ENCODE measurements around the gene LSR. TPM values are rescaled to one million over a fixed set of nuclear protein-coding genes. Genes with fewer than 3 reads are reported as not detected.

The LSR gene
- total RNA-seq, 1 experiment from 2014 or later: 64.7 TPM

GRCh38 chr19:35204799-35205732, 43.7 kb upstream of the LSR start:
- Histone ChIP-seq H3K4me3 (ENCODE audit: low read depth in 2 of 2, low read length in 2 of 2) (no peak overlapping the region), H3K36me3 (ENCODE audit: control insufficient read depth, insufficient read depth, low read length) (no peaks in the 10 kb centered on the region), H3K27me3 (ENCODE audit: control insufficient read depth, insufficient read depth, low read length) (peaks cover 4% of the 10 kb centered on the region; the same call in 1 of the 2 replicates), H3K4me1 (ENCODE audit: control insufficient read depth, insufficient read depth, low read length) (no peaks in the 10 kb centered on the region), H3K27ac (ENCODE audit: low read length) (no peak overlapping the region), H3K9me3 (ENCODE audit: control insufficient read depth, insufficient read depth, low read depth, low read length) (no peaks in the 10 kb centered on the region)
- no peak for DNase-seq (ENCODE audit: low read depth, low spot score)
- intact Hi-C loops (cut with micrococcal nuclease; ENCODE audit: unreplicated experiment) (no loop called here), in situ Hi-C loops (cut with HindIII; ENCODE audit: low pct_unique_long_range_greater_than_20kb, low sequenced_read_pairs) (no loop called here)
- BruUV-seq (replicated peaks): no TSS peak
- no peak for TF ChIP-seq SIN3A (IDR thresholded peaks at IDR 0.05; ENCODE audit: borderline replicate concordance, insufficient read depth, low read depth, low read length)
- no peak for TF ChIP-seq CTCF (IDR thresholded peaks at IDR 0.05)
- no peak for TF ChIP-seq REST (IDR thresholded peaks at IDR 0.05; ENCODE audit: insufficient read depth in 1 of 2, low read depth in 2 of 2, low read length in 1 of 2)
- TF ChIP-seq POLR2AphosphoS5 (IDR thresholded peaks at IDR 0.05; ENCODE audit: low read depth, low read length): no peak
- no peak for TF ChIP-seq TCF7L2 (IDR thresholded peaks at IDR 0.05; ENCODE audit: low read depth, low read length)
- POLR2A ChIA-PET: interaction anchor here (0.6 kb wide), 1 partner anchor 705 kb away, joined by 4 read pairs; no protein-coding TSS in a partner anchor
- ATAC-seq: no peak
- CTCF ChIA-PET: no interaction called here

GRCh38 chr19:35205733-35206323, 43.0 kb upstream of the LSR start:
- peaks cover 2% of the 10 kb centered on the region; the same call in 1 of the 2 replicates for H3K27me3 ChIP-seq (ENCODE audit: control insufficient read depth, insufficient read depth, low read length)
- no peak overlapping the region for H3K27ac ChIP-seq (ENCODE audit: low read length)
- intact Hi-C loops (cut with micrococcal nuclease; ENCODE audit: unreplicated experiment) (no loop called here), in situ Hi-C loops (cut with HindIII; ENCODE audit: low pct_unique_long_range_greater_than_20kb, low sequenced_read_pairs) (no loop called here)
- H3K4me3 ChIP-seq (ENCODE audit: low read depth in 2 of 2, low read length in 2 of 2): no peak overlapping the region
- TF ChIP-seq POLR2AphosphoS5 (IDR thresholded peaks at IDR 0.05; ENCODE audit: low read depth, low read length): no peak
- no peaks in the 10 kb centered on the region for H3K9me3 ChIP-seq (ENCODE audit: control insufficient read depth, insufficient read depth, low read depth, low read length)
- CTCF ChIA-PET: interaction anchor here (0.6 kb wide), 1 partner anchor 146 kb away, joined by 7 read pairs; no protein-coding TSS in a partner anchor
- ATAC-seq (no peak), DNase-seq (ENCODE audit: low read depth, low spot score) (no peak)
- H3K4me1 ChIP-seq (ENCODE audit: control insufficient read depth, insufficient read depth, low read length): no peaks in the 10 kb centered on the region
- no peaks in the 10 kb centered on the region for H3K36me3 ChIP-seq (ENCODE audit: control insufficient read depth, insufficient read depth, low read length)
- BruUV-seq (replicated peaks): no TSS peak
- POLR2A ChIA-PET: interaction anchor here (0.6 kb wide), 1 partner anchor 706 kb away, joined by 4 read pairs; no protein-coding TSS in a partner anchor

All from Panc1 (cell line).